NCI-H2227 (cell line): ENCODE results near the gene TTC4.

Experiments used
- DNase-seq: peaks from one replicate; lab custom pipeline; 2025; ENCODE audit not compliant: unreplicated experiment; lab: John Stamatoyannopoulos, UW

Gene TTC4

DNA sequence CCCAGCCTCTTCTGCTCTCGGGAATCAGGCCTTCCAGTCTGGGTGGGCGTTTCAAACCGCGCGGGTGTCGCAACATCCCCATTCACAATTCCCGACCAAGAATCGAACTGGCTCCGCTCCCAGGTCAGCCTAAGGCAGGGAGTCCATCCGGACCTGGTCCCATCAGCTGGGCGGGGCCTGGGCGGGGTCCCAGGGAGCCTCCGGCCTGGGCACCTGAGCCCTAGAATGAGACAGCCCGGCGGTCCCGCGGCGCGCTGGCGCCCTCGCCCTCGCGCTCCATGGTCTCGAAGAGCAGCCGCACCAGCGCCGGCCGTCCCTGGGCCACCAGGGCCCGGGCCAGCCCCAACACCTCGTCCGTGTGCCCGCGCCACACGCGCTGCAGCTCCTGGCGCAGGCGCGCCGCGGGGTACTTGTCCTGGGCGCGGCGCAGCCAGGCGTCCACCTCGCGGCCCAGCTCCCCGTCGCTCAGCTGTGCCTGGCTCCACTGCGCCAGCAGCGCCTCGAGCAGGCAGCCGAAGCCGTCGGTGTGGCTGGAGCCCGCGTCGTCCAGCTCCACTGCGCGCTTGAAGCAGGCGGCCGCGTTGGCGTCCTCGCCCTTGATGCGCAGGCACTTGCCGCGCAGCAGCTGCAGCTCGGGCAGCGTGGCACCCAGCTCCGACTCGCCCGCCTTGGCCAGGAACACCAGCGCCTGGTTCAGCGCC is 65.5 kb downstream of the TTC4 start:
- no peak for DNase-seq

GRCh38 chr1:54782156-54782555 is 66.5 kb downstream of the TTC4 start:
- no peak for DNase-seq

DNA sequence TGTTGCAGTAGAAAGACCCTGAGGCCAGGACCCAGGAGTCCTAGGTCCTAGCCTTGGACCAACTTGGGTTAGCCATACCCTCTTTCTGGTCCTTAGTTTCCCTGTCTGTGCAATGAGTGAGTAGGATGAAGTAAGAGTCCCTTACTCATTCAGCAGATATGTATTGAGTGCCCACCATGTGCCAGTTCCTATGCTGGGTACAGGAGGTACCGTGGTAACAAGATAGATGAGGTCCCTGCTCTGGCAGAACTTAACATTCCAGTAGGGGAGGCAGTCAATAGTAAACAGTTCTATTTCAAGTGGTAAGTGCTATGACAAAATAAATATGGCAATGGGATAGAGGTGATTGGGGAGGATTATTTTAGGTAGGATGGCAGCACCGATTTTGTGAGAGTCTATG is 66.9 kb downstream of the TTC4 start:
- no peak for DNase-seq

DNA sequence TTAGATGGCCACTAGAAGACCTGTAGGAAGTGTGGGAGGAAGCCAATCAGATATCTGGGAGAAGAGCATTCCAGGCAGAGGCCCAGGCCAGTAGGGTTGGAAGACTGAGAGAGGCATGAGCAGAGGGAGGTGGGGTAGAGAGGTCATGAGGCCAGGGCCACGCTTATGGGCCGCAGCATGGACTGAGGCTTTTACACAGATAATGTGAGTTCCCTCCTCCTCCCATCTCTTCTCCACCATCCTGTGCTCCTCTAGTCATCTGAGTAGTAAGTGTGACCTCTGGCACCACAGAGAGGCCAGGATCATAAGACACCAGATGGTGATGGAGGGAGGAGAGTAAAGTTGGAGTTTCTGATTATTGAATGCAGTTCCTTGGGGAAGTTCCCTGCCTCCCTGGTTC is 68.4 kb downstream of the TTC4 start:
- DNase-seq, result no peak

- no peak for DNase-seq
Observed at GRCh38 chr1:54786778-54787177, 71.1 kb downstream of the TTC4 start.

GRCh38 chr1:54787604-54788003 is 71.9 kb downstream of the TTC4 start:
- DNase-seq, result no peak

DNA sequence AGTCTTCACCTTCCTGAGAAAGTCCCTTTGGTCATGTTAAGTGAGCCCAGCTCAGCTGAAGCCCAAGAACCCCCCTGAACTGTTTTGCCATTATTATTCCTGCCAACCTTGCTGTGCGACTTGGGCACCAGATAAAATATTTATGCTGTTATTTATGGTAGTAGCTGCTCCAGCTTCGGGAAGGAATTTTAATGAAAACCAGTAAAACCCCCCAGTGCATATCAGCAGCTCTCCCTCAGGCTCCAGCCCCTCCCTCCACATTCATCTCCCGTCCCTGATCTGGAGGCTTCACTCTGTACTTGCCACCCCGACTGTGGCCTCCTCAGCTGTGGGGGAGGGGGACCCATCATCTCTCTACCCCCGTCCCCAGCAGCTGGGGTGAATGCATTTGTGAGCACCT is 72.8 kb downstream of the TTC4 start:
- no peak for DNase-seq

DNA sequence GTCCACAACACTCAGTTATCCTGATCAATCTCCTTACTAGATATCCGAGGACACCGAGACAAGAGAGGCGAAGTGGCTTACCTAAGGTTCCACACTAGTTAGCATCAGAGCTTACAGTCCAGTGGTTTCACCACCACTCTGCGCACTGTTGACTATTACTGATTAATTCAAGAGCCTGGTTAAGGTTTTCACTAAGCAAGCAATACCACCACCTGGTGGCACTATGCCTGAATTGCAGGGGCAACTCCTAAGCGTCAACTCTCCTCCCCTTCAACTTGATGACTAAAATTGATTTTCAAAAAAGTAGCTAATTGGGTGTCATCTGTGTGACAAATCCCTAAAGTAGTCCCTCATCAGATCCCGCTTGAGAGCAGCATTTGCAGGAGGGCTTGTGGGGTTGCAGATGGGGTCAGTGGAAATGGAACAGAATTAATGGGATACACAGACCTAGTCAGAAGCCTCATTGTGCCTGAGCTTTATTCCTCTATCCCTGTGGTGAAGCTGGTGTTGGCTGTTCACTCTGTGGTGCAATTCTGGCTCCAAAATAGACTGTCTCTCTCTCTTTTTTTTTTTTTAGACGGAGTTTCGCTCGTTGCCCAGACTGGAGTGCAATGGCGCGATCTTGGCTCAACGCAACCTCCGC is 76.3 kb downstream of the TTC4 start:
- peak; percentile 27 for DNase-seq
